Epithelial cell of alveolus of lung (primary cell): ENCODE measurements around the gene MAB21L1. TPM values are rescaled to one million over a fixed set of nuclear protein-coding genes. Genes with fewer than 3 reads are reported as not detected.

Source experiments
- total RNA-seq: library from RNA; depleted of rRNA; stranded (reverse); fragments of >200 nt; gene quantifications from 2 replicates; pipeline ENCODE4 v1.2.1, GENCODE V29; 2015

The MAB21L1 gene
- under 0.01 and 0.08 TPM in 2 replicates for total RNA-seq

DNA sequence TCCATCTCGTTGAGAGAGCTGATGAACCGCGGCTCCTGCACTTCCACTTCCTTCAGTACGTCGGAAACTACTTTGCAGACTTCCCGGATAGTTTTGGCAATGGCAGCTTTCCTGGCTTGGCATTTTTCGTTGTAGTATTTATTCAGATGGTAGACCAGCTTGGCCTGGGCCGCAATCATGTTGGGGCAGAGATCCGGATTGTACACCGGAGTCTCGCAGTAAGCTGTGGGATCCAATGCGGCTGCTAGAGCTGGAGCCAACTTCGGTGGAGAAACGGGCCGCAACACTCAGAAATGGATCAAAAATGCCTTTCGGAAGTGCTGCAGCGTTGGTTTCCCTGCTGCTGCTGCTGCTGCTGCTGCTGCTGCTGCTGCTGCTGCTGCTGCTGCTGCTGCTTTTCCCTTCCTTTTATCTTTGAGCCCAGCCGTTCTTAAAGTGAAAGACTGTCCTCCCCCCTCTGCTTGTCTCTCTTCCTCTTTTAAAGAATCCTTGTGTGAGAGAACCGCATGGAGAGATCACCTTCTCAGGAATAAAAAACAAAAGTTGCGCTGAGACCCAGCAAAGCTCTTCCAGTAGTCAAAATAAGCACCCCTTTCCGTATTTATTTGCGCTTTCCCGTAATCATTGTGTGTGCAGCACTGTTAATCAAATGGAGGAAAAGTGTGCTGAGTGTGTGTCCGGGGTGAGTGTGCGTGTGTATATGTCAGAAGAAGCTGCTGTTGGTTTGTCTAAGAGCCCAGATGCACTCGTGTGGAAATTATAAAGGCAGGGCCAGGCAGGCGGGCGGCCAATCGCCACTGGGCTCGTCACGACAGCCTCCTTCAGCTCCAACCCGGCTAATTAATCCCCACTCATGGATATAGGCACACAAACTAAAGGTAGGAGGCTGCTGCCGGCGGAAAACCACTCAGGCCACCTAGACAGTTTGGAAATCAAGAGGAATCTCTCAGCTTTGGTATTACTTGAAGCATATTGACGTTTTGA lies at the start of gene MAB21L1:
MAB21L1 (minus strand) TSS at position 730 of the 984 bp plus-strand sequence; CDS start at position 179, 551 bp downstream.

